Astrocyte (in vitro differentiated cells and primary cell): Measurements from ENCODE around the gene KIF19.

ENCODE experiments used
- CTCF ChIP-seq: IDR thresholded peaks from 2 replicates; pipeline ENCODE4 v1.5.1; 2011; ENCODE audit warnings: low read depth, mild to moderate bottlenecking, inconsistent platforms, low read length, moderate library complexity; ENCODE audit not compliant: insufficient read depth
- EZH2 ChIP-seq: IDR thresholded peaks from 2 replicates; pipeline ENCODE4 v1.6.1; 2012; ENCODE audit warnings: mild to moderate bottlenecking, low read length, inconsistent platforms; ENCODE audit not compliant: insufficient read depth

- TF ChIP-seq CTCF (no peak), EZH2 (no peak)
Measured at GRCh38 chr17:74358697-74359096, 32.7 kb downstream of the KIF19 start.
